GM23338 (cell line): Measurements from ENCODE around the gene TNFSF13. TPM values are rescaled to one million over a fixed set of nuclear protein-coding genes. Genes with fewer than 3 reads are reported as not detected.

Experiments
- ATAC-seq: fragments of 200-7000 bp; cut with Tn5 transposase; 3 replicates; pipeline ENCODE4 v1.9.1; 2020
- DNase-seq: peaks from one replicate; pipeline ENCODE4 v3.0.0-alpha.2; 2015; ENCODE audit warnings: low spot score
- H2AFZ ChIP-seq: fragments of 200-600 bp; sonication (generic); 2 replicates; pipeline ENCODE4 v1.8.0; 2016; ENCODE audit warnings: antibody characterized with exemption, mild to moderate bottlenecking, moderate library complexity
- H3F3A ChIP-seq: fragments of 200-600 bp; sonication (generic); replicated peaks from 2 replicates; pipeline ENCODE4 v1.8.0; 2017; ENCODE audit warnings: antibody characterized with exemption, mixed run types, low read depth
- H3K27ac ChIP-seq: fragments of 200-600 bp; sonication (generic); 2 replicates; pipeline ENCODE4 v1.6.1; 2016; ENCODE audit warnings: low read depth
- H3K27me3 ChIP-seq: fragments of 200-600 bp; sonication (generic); 2 replicates; pipeline ENCODE4 v1.8.0; 2016; ENCODE audit warnings: mild to moderate bottlenecking, mixed run types, moderate library complexity; ENCODE audit not compliant: insufficient read depth
- H3K36me3 ChIP-seq: fragments of 200-600 bp; sonication (generic); 2 replicates; pipeline ENCODE4 v1.8.0; 2016; ENCODE audit warnings: mild to moderate bottlenecking; ENCODE audit not compliant: insufficient read depth
- H3K4me1 ChIP-seq: fragments of 200-600 bp; sonication (generic); 2 replicates; pipeline ENCODE4 v1.8.0; 2016; ENCODE audit warnings: mild to moderate bottlenecking, moderate library complexity; ENCODE audit not compliant: insufficient read depth
- H3K4me2 ChIP-seq: fragments of 200-600 bp; sonication (generic); 2 replicates; pipeline ENCODE4 v1.7.1; 2017; ENCODE audit warnings: mixed run types
- H3K4me3 ChIP-seq: fragments of 200-600 bp; sonication (generic); 2 replicates; pipeline ENCODE4 v1.6.1; 2016; ENCODE audit warnings: mixed run types
- H3K79me2 ChIP-seq: fragments of 200-600 bp; sonication (generic); replicated peaks from 2 replicates; pipeline ENCODE4 v1.8.0; 2017; ENCODE audit warnings: mild to moderate bottlenecking; ENCODE audit not compliant: insufficient read depth
- H3K9me2 ChIP-seq: fragments of 200-600 bp; sonication (generic); 2 replicates; pipeline ENCODE4 v1.8.0; 2017; ENCODE audit not compliant: insufficient read depth
- H4K20me1 ChIP-seq: fragments of 200-600 bp; sonication (generic); replicated peaks from 2 replicates; pipeline ENCODE4 v1.8.0; 2017; ENCODE audit warnings: mild to moderate bottlenecking; ENCODE audit not compliant: insufficient read depth
- H3K27ac Mint-ChIP-seq: 2 replicates; pipeline ENCODE4 v1.8.0; 2020; ENCODE audit warnings: inconsistent platforms, mild to moderate bottlenecking, moderate library complexity, mixed read lengths
- H3K27me3 Mint-ChIP-seq: 3 replicates; pipeline ENCODE4 v1.8.0; 2022; ENCODE audit warnings: low read depth, mild to moderate bottlenecking, moderate library complexity, mixed read lengths, inconsistent platforms; ENCODE audit not compliant: insufficient read depth, poor library complexity
- H3K36me3 Mint-ChIP-seq: 3 replicates; pipeline ENCODE4 v1.8.0; 2021; ENCODE audit warnings: low read depth, mild to moderate bottlenecking, inconsistent platforms, moderate library complexity, mixed read lengths
- H3K4me1 Mint-ChIP-seq: 3 replicates; pipeline ENCODE4 v1.8.0; 2020; ENCODE audit warnings: mild to moderate bottlenecking, inconsistent platforms, mixed read lengths
- H3K4me3 Mint-ChIP-seq: 3 replicates; pipeline ENCODE4 v1.8.0; 2021; ENCODE audit warnings: moderate library complexity, mild to moderate bottlenecking, inconsistent platforms, mixed read lengths
- H3K9me3 Mint-ChIP-seq: 3 replicates; pipeline ENCODE4 v1.8.0; 2020; ENCODE audit warnings: moderate library complexity, mild to moderate bottlenecking, inconsistent platforms, mixed read lengths
- EZH2 ChIP-seq: fragments of 200-600 bp; sonication (generic); IDR thresholded peaks from one replicate; pipeline ENCODE4 v1.8.0; 2017; ENCODE audit warnings: antibody characterized with exemption, mild to moderate bottlenecking, low read depth; ENCODE audit not compliant: unreplicated experiment
- POLR2AphosphoS5 ChIP-seq: IDR thresholded peaks from 2 replicates; pipeline ENCODE4 v1.6.1; 2016; ENCODE audit warnings: antibody characterized with exemption, low read depth
- STAT1 ChIP-seq: IDR thresholded peaks from one replicate; pipeline ENCODE4 v1.6.1; 2016; ENCODE audit warnings: antibody characterized with exemption; ENCODE audit not compliant: unreplicated experiment
- ZNF114 ChIP-seq: fragments of 250-450 bp; sonication (Bioruptor Pico); IDR thresholded peaks from 2 replicates; pipeline ENCODE4 v1.5.0; 2020; ENCODE audit warnings: mild to moderate bottlenecking, moderate library complexity
- ZNF331 ChIP-seq: fragments of 250-450 bp; sonication (Bioruptor Pico); IDR thresholded peaks from 2 replicates; pipeline ENCODE4 v1.5.0; 2020; ENCODE audit warnings: low read depth, mild to moderate bottlenecking, moderate library complexity
- ZNF462 ChIP-seq: fragments of 250-450 bp; sonication (Bioruptor Pico); IDR thresholded peaks from 2 replicates; pipeline ENCODE4 v1.5.0; 2020; ENCODE audit warnings: mild to moderate bottlenecking, moderate library complexity
- polyA plus RNA-seq: library from polyadenylated mRNA; unstranded; fragments of >200 nt; fragmentation: Nextera tagmentation; extraction: Ambion mirVana; gene quantifications from 2 replicates; pipeline ENCODE4 v1.2.1, GENCODE V29; 2016
- total RNA-seq: library from RNA; depleted of rRNA; stranded (reverse); fragments of >200 nt; shearing (Covaris generic); gene quantifications from 2 replicates; pipeline ENCODE4 v1.2.3, GENCODE V29; 2014

TNFSF13 gene
- total and polyA plus RNA-seq, 2 experiments from 2014 or later, result 2.2 TPM; not detected in 1

GRCh38 chr17:7512824-7513540, 45.6 kb upstream of the TNFSF13 start:
- Histone ChIP-seq H2AFZ (no peak overlapping the region), H3K9me2 (no peaks in the 10 kb centered on the region), H3K4me3 (no peak overlapping the region), H3F3A (0 out of 2 replicates have a peak, but pooled peaks cover 2% of the 10 kb centered on the region), H3K27ac (no peak overlapping the region), H3K4me1 (no peaks in the 10 kb centered on the region), H4K20me1 (no peaks in the 10 kb centered on the region), H3K27me3 (no peaks in the 10 kb centered on the region), H3K36me3 (peaks cover 6% of the 10 kb centered on the region; the same call in 1 of the 2 replicates), H3K79me2 (no peaks in the 10 kb centered on the region), H3K4me2 (no peak overlapping the region)
- Mint-ChIP-seq H3K9me3 (no peaks in the 10 kb centered on the region; the same call in 2 of the 3 replicates), H3K27me3 (peaks cover 13% of the 10 kb centered on the region), H3K4me1 (0 out of 3 replicates have a peak, but pooled peaks cover 2% of the 10 kb centered on the region), H3K36me3 (peaks cover 62% of the 10 kb centered on the region), H3K4me3 (no peak overlapping the region), H3K27ac (no peak overlapping the region)
- TF ChIP-seq EZH2 (no peak), POLR2AphosphoS5 (no peak), STAT1 (no peak), ZNF462 (CRISPR knock-in tag) (no peak), ZNF331 (CRISPR knock-in tag) (no peak), ZNF114 (no peak)
- no peak for DNase-seq
- no peak for ATAC-seq
